ENCODE measurements around the gene TXNDC17. TPM values are rescaled to one million over a fixed set of nuclear protein-coding genes. Genes with fewer than 3 reads are reported as not detected.
A peak's percentile ranks its signal among the peaks of the same experiment; 100 is the strongest.

The TXNDC17 gene
- total and polyA plus RNA-seq, 3 experiments from 2014 or later, result 98.0 to 110 (median 105) TPM

GRCh38 chr17:6638046-6638908, 2.6 kb upstream of the TXNDC17 start:
- Mint-ChIP-seq H3K9me3 (no peaks in the 10 kb centered on the region), H3K27me3 (peaks cover 0 to 3% of the 10 kb centered on the region in 2 donors), H3K4me1 (peaks cover 36 to 53% (median 44%) of the 10 kb centered on the region in 3 donors), H3K27ac (peak overlapping the region in 5 of 8 donors; percentile 61 to 99 (median 78)), H3K4me3 (peak overlapping the region; percentile 62 to 96 (median 94)), H3K36me3 (peaks cover 6 to 37% (median 12%) of the 10 kb centered on the region in 3 donors)
- Histone ChIP-seq H3K4me1 (ENCODE audit: insufficient read depth, low read length) (peaks cover 25% of the 10 kb centered on the region), H3K27ac (ENCODE audit: low read depth, low read length) (no peak overlapping the region), H3K36me3 (ENCODE audit: insufficient read depth, low read length) (no peaks in the 10 kb centered on the region), H3K27me3 (ENCODE audit: insufficient read depth, low read length, poor library complexity, severe bottlenecking) (no peaks in the 10 kb centered on the region), H3K4me3 (ENCODE audit: low read length) (no peak overlapping the region), H3K9me3 (ENCODE audit: low read length) (no peaks in the 10 kb centered on the region)
- CTCF ChIA-PET, result no interaction called here
- no peak for DNase-seq
- POLR2A ChIA-PET, result interaction anchor here (0.9 to 2.1 kb wide), 2 partner anchors 11 to 13 kb away, joined by 3 to 9 read pairs; partner anchors contain the start of genes C17orf100 and MED31

- Mint-ChIP-seq H3K4me1 (peaks cover 36 to 56% (median 46%) of the 10 kb centered on the region in 3 donors), H3K4me3 (peak overlapping the region; percentile 93 to 96 (median 95)), H3K27ac (peak overlapping the region; percentile 24 to 99 (median 98)), H3K9me3 (no peaks in the 10 kb centered on the region), H3K27me3 (peaks cover 0 to 3% of the 10 kb centered on the region in 2 donors), H3K36me3 (peaks cover 0 to 38% (median 6%) of the 10 kb centered on the region in 3 donors)
- no peaks in the 10 kb centered on the region for H3K9me3 ChIP-seq (ENCODE audit: low read length)
- POLR2A ChIA-PET, result interaction anchor here (2.1 kb wide), 1 partner anchor 12 kb away, joined by 9 read pairs; the partner anchor contains the start of genes C17orf100 and MED31
- peak overlapping the region; percentile 82 for H3K27ac ChIP-seq (ENCODE audit: low read depth, low read length)
- peak overlapping the region; percentile 66 for H3K4me3 ChIP-seq (ENCODE audit: low read length)
- no peaks in the 10 kb centered on the region for H3K36me3 ChIP-seq (ENCODE audit: insufficient read depth, low read length)
- no peak for DNase-seq
- no peaks in the 10 kb centered on the region for H3K27me3 ChIP-seq (ENCODE audit: insufficient read depth, low read length, poor library complexity, severe bottlenecking)
- CTCF ChIA-PET, result no interaction called here
- H3K4me1 ChIP-seq (ENCODE audit: insufficient read depth, low read length), result peaks cover 25% of the 10 kb centered on the region
Measured at GRCh38 chr17:6639014-6639585, 1.8 kb upstream of the TXNDC17 start.

GRCh38 chr17:6639586-6640535, 999 bp upstream of the TXNDC17 start:
- Mint-ChIP-seq H3K27ac (peak overlapping the region; percentile 84 to 99 (median 98)), H3K27me3 (peaks cover 0 to 3% of the 10 kb centered on the region in 2 donors), H3K4me1 (peaks cover 36 to 61% (median 47%) of the 10 kb centered on the region in 3 donors), H3K4me3 (peak overlapping the region; percentile 93 to 96 (median 95)), H3K9me3 (no peaks in the 10 kb centered on the region), H3K36me3 (peaks cover 0 to 39% (median 3%) of the 10 kb centered on the region in 3 donors)
- H3K4me3 ChIP-seq (ENCODE audit: low read length), result peak overlapping the region; percentile 66
- H3K9me3 ChIP-seq (ENCODE audit: low read length), result no peaks in the 10 kb centered on the region
- CTCF ChIA-PET, result interaction anchor here (1.2 kb wide), 1 partner anchor 167 kb away, joined by 3 read pairs; no protein-coding TSS in a partner anchor
- POLR2A ChIA-PET, result interaction anchor here (2.1 kb wide), 1 partner anchor 11 kb away, joined by 9 read pairs; the partner anchor contains the start of genes C17orf100 and MED31
- peak overlapping the region; percentile 82 for H3K27ac ChIP-seq (ENCODE audit: low read depth, low read length)
- DNase-seq, result peak in 2 of 5 donors; percentile 34 to 51
- peaks cover 3% of the 10 kb centered on the region for H3K36me3 ChIP-seq (ENCODE audit: insufficient read depth, low read length)
- no peaks in the 10 kb centered on the region for H3K27me3 ChIP-seq (ENCODE audit: insufficient read depth, low read length, poor library complexity, severe bottlenecking)
- peaks cover 25% of the 10 kb centered on the region for H3K4me1 ChIP-seq (ENCODE audit: insufficient read depth, low read length)

GRCh38 chr17:6641247-6641863, 495 bp downstream of the TXNDC17 start:
- H3K27ac Mint-ChIP-seq, result peak overlapping the region; percentile 95 to 99 (median 98)
- ChIA-PET CTCF (interaction anchor here (1.3 to 1.6 kb wide), 3 partner anchors 10 to 168 kb away, joined by 3 to 7 read pairs (median 4); partner anchors contain the start of genes C17orf100 and MED31), POLR2A (interaction anchor here (0.6 to 1.6 kb wide), 4 partner anchors 10 to 1056 kb away, joined by 3 to 11 read pairs (median 3); partner anchors contain the start of genes C17orf100 and MED31)
- Histone ChIP-seq H3K27me3 (ENCODE audit: insufficient read depth, low read length, poor library complexity, severe bottlenecking) (no peaks in the 10 kb centered on the region), H3K27ac (ENCODE audit: low read depth, low read length) (peak overlapping the region; percentile 82), H3K4me1 (ENCODE audit: insufficient read depth, low read length) (peaks cover 25% of the 10 kb centered on the region), H3K36me3 (ENCODE audit: insufficient read depth, low read length) (peaks cover 9% of the 10 kb centered on the region), H3K4me3 (ENCODE audit: low read length) (peak overlapping the region; percentile 66), H3K9me3 (ENCODE audit: low read length) (no peaks in the 10 kb centered on the region)
- peak in 1 of 5 donors; percentile 39 for DNase-seq
- peaks cover 0 to 49% (median 8%) of the 10 kb centered on the region in 3 donors for H3K36me3 Mint-ChIP-seq
- peaks cover 0 to 3% of the 10 kb centered on the region in 2 donors for H3K27me3 Mint-ChIP-seq
- H3K9me3 Mint-ChIP-seq, result no peaks in the 10 kb centered on the region
- peak overlapping the region; percentile 93 to 96 (median 95) for H3K4me3 Mint-ChIP-seq
- peaks cover 43 to 71% (median 60%) of the 10 kb centered on the region in 3 donors for H3K4me1 Mint-ChIP-seq

- Mint-ChIP-seq H3K27me3 (peaks cover 0 to 3% of the 10 kb centered on the region in 2 donors), H3K27ac (peak overlapping the region; percentile 20 to 98 (median 74)), H3K36me3 (peaks cover 0 to 61% (median 8%) of the 10 kb centered on the region in 3 donors), H3K9me3 (no peaks in the 10 kb centered on the region), H3K4me1 (peaks cover 40 to 83% (median 69%) of the 10 kb centered on the region in 3 donors), H3K4me3 (peak overlapping the region; percentile 4 to 94 (median 58))
- no peak overlapping the region for H3K4me3 ChIP-seq (ENCODE audit: low read length)
- no peak overlapping the region for H3K27ac ChIP-seq (ENCODE audit: low read depth, low read length)
- no peak for DNase-seq
- H3K4me1 ChIP-seq (ENCODE audit: insufficient read depth, low read length), result peaks cover 29% of the 10 kb centered on the region
- H3K9me3 ChIP-seq (ENCODE audit: low read length), result no peaks in the 10 kb centered on the region
- CTCF ChIA-PET, result interaction anchor here (1.6 kb wide), 1 partner anchor 9 kb away, joined by 7 read pairs; the partner anchor contains the start of genes C17orf100 and MED31
- POLR2A ChIA-PET, result interaction anchor here (1.6 kb wide), 1 partner anchor 11 kb away, joined by 3 read pairs; no protein-coding TSS in a partner anchor
- H3K27me3 ChIP-seq (ENCODE audit: insufficient read depth, low read length, poor library complexity, severe bottlenecking), result no peaks in the 10 kb centered on the region
- H3K36me3 ChIP-seq (ENCODE audit: insufficient read depth, low read length), result peaks cover 12% of the 10 kb centered on the region
Measured at GRCh38 chr17:6642592-6642991, 1.7 kb downstream of the TXNDC17 start.

- Histone ChIP-seq H3K27ac (ENCODE audit: low read depth, low read length) (no peak overlapping the region), H3K9me3 (ENCODE audit: low read length) (no peaks in the 10 kb centered on the region), H3K36me3 (ENCODE audit: insufficient read depth, low read length) (peaks cover 20% of the 10 kb centered on the region), H3K4me1 (ENCODE audit: insufficient read depth, low read length) (peaks cover 33% of the 10 kb centered on the region), H3K27me3 (ENCODE audit: insufficient read depth, low read length, poor library complexity, severe bottlenecking) (no peaks in the 10 kb centered on the region), H3K4me3 (ENCODE audit: low read length) (no peak overlapping the region)
- H3K27me3 Mint-ChIP-seq, result peaks cover 0 to 3% of the 10 kb centered on the region in 2 donors
- no peak for DNase-seq
- peak overlapping the region in 1 of 7 donors; percentile 51 for H3K4me3 Mint-ChIP-seq
- H3K4me1 Mint-ChIP-seq, result peaks cover 43 to 83% (median 69%) of the 10 kb centered on the region in 3 donors
- no peaks in the 10 kb centered on the region for H3K9me3 Mint-ChIP-seq
- POLR2A ChIA-PET, result no interaction called here
- H3K36me3 Mint-ChIP-seq, result peaks cover 0 to 71% (median 11%) of the 10 kb centered on the region in 3 donors
- CTCF ChIA-PET, result no interaction called here
- peak overlapping the region in 6 of 8 donors; percentile 36 to 95 (median 65) for H3K27ac Mint-ChIP-seq
Measured at GRCh38 chr17:6643451-6644125, 2.7 kb downstream of the TXNDC17 start.
